Measurements from ENCODE around the gene FOSL2.

The FOSL2 gene

GRCh38 chr2:28356095-28356911 lies 36.4 kb upstream of the FOSL2 start:
- in situ Hi-C loops (cut with HindIII; ENCODE audit: low sequenced_read_pairs) = no loop called here

DNA sequence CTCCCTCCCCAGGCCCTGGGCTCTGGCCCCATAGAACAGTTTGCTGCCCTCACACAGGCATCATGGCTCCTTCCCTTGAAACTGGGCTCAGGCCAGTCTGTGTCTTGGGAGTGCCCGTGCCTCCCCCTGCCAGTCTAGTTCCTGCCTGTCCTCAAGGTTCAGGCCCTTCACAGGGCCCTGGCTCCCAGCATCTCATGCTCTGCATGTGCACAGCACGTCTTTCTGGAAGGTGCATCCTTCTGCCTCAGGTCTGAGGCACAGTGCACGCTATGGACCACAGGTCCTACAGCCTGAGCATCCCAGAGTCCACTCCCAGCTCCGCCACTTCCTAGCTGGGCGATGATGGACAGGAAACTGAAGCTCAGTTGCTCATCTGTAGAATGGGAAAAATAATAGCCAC lies 35.6 kb upstream of the FOSL2 start:
- in situ Hi-C loops (cut with HindIII; ENCODE audit: low sequenced_read_pairs) = no loop called here

DNA sequence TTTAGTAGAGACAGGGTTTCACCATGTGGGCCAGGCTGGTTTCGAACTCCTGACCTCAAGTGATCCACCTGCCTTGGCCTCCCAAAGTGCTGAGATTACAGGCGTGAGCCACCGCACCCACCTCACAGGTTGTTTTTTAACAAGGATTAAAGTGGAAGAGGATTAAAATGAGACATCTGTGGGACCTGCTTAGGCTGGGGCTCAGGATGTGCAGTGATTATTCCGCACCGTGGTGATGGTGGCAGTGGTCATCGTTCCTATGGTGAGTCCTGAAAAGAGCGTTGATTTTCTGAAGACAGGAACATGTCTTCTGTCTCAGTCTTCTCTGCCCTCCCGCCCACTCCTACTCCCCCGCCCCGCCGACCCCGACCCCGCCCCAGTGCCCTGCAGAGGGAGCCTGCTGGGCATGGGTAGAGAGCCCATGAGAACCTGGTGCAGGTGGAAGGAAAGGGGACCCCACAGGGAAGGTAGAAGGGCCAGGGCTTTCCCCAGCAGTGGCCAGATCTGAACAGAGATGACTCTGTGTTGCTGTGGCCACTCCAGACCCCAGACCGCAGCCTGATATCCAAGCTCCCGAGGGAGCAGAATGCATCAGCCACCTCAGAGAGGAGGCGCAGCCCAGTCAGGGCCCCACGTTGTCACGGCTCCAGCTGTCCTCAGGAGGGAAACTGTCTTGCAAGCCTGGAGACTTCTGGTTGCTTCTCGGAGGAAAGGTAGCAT lies 34.5 kb upstream of the FOSL2 start:
- in situ Hi-C loops (cut with HindIII; ENCODE audit: low sequenced_read_pairs) = no loop called here

GRCh38 chr2:28358668-28359201 lies 33.9 kb upstream of the FOSL2 start:
- in situ Hi-C loops (cut with HindIII; ENCODE audit: low sequenced_read_pairs) = no loop called here

DNA sequence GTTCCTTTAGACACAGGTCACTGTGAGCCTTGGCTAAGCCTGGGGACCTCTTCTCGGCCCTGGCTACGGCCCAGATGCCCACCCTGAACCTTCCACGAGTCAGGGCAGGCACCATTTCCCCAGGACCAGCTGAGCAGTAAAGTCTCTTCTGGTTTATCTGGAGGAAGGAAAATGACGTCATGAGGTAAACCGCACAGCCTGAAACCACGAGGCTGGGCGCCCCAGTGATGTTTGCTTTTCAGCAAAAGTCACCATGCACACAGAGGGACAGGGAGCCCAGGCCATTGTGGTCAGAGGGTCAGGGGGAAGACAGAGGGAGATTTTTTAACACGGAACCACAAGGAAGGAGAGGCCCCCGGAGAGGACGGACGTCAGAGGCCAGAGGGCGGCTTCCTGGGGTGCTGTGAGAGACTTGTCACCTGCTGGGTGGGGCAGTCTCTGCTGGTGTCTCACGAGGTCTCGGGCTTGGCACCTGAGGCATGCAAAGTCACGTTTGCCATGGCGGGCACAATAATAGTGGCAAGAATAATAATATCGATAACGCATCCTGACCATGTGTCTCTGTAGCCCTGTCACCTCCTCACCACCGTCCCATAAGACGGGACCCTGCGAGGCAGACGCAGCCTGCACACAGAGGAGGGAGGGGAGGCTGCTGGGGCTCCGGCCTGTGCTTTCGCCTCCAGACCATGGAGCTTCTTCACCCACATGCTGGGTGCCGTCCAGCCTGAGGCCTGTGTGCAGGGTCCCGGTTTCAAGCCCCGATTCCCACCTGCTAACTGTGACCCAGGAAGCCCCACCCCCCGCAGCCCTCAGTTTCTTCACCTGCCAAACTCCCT lies 33.2 kb upstream of the FOSL2 start:
- in situ Hi-C loops (cut with HindIII; ENCODE audit: low sequenced_read_pairs) = loop anchor here (5.0 kb wide), 1 partner anchor 68 kb away; no protein-coding TSS in a partner anchor

GRCh38 chr2:28360058-28360717 lies 32.5 kb upstream of the FOSL2 start:
- in situ Hi-C loops (cut with HindIII; ENCODE audit: low sequenced_read_pairs) = loop anchor here (5.0 kb wide), 1 partner anchor 67 kb away; no protein-coding TSS in a partner anchor

DNA sequence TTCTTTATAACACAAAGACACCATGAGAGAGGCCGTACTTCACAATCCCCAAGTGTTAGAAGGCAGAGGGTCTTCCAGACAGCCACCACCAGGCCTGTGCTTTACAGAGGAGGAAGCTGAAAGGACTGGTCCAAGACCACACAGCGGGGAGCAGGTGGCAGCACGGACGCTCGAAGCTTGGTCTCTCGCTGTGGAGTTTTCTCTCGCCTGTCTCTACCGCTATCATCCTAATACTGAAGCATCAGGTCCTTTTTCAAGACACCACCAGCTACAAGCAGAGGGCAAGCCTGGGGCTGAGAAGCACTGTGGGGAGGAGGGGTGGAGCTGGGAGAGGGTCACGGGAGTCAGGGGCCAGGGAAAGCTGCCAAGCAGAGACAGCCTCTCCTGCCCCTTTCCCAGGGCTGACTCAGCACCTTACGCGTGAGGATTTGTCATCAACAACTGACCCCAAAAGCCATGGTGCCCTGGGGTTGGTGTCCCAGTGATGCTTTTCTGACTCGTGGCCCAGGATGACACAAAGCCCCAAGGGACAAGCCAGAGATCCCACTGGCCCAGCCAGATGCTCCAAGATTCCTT lies 31.9 kb upstream of the FOSL2 start:
- in situ Hi-C loops (cut with HindIII; ENCODE audit: low sequenced_read_pairs) = loop anchor here (5.0 kb wide), 1 partner anchor 66 kb away; no protein-coding TSS in a partner anchor

- in situ Hi-C loops (cut with HindIII; ENCODE audit: low sequenced_read_pairs) = loop anchor here (5.0 kb wide), 1 partner anchor 65 kb away; no protein-coding TSS in a partner anchor
These were observed 30.5 kb upstream of the FOSL2 start for GRCh38 chr2:28361991-28362710.

DNA sequence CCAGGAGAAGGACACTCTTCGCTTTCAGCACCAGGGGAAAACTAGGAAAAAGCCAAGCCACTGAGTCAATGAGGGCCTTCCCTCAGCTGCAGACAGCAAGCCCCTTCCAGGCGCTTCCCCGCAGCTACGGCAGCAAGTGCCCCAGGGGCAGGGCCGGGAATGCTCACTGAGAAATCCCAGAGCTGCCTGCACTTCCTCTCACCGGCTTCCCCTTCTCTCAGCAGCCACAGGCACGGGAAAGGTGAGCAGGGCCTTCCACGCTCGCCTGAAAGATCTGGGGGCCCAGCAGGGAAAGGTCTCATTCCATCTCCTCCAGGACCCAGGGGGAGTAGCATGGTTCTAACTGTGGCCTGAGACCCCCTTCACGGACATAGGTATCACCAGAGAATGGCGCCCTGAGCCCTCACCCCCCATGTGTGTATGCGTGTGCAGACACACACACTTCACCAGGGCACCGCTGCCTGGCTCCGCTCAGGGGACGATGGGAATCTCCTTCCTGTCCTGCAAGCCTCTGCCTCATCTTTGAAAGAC lies 29.6 kb upstream of the FOSL2 start:
- in situ Hi-C loops (cut with HindIII; ENCODE audit: low sequenced_read_pairs) = loop anchor here (5.0 kb wide), 1 partner anchor 64 kb away; no protein-coding TSS in a partner anchor

DNA sequence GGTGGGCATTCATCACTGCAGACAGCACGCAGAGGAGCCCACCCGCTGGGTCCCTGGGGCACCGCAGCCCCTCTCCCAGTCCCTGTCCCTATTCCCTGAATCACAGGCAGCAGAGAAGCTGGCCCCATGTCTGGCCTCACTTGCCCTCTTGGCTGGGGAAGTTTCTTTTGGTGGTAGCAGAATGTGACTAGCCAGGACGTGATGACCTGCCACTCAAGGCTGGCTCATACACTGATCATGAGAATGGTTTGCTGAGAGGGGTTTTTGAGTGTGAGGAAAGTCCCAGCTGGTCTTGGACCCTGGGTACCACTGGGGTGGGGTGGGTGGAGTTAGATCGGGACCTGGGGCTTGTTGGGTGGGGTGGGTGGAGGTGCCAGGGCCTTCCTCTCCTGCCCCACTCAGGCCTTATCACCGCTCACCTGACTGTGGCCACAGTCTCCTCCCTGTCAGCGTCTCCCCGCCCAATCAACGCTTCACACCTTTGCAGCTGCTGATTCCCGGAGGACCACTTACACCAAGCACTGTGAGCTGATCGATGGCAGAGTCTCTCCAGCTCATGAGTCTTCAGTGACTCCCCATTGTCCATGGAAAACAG lies 28.9 kb upstream of the FOSL2 start:
- in situ Hi-C loops (cut with HindIII; ENCODE audit: low sequenced_read_pairs) = loop anchor here (5.0 kb wide), 1 partner anchor 64 kb away; no protein-coding TSS in a partner anchor

DNA sequence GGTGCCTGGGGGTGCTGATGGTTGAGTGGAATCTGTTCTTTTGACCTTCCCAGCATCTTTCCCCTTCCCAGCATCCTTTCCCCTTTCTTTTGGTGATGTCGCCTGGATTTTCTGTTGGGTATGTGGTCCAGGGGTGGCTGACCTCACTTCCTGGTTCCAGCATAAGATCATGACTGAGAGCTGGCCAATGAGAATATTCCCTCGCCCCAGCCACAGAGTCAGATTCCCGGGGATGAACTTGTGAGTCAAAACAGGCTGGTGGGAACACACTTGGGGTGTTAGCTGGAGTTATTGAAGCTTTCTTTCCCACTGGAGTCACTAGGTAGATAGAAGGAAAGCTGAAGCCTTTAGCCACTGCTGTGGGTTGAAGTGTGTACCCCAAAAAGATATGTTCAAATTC lies 28.0 kb upstream of the FOSL2 start:
- in situ Hi-C loops (cut with HindIII; ENCODE audit: low sequenced_read_pairs) = loop anchor here (5.0 kb wide), 1 partner anchor 63 kb away; no protein-coding TSS in a partner anchor

GRCh38 chr2:28365158-28365557 lies 27.5 kb upstream of the FOSL2 start:
- in situ Hi-C loops (cut with HindIII; ENCODE audit: low sequenced_read_pairs) = no loop called here

GRCh38 chr2:28366149-28366495 lies 26.5 kb upstream of the FOSL2 start:
- in situ Hi-C loops (cut with HindIII; ENCODE audit: low sequenced_read_pairs) = no loop called here

DNA sequence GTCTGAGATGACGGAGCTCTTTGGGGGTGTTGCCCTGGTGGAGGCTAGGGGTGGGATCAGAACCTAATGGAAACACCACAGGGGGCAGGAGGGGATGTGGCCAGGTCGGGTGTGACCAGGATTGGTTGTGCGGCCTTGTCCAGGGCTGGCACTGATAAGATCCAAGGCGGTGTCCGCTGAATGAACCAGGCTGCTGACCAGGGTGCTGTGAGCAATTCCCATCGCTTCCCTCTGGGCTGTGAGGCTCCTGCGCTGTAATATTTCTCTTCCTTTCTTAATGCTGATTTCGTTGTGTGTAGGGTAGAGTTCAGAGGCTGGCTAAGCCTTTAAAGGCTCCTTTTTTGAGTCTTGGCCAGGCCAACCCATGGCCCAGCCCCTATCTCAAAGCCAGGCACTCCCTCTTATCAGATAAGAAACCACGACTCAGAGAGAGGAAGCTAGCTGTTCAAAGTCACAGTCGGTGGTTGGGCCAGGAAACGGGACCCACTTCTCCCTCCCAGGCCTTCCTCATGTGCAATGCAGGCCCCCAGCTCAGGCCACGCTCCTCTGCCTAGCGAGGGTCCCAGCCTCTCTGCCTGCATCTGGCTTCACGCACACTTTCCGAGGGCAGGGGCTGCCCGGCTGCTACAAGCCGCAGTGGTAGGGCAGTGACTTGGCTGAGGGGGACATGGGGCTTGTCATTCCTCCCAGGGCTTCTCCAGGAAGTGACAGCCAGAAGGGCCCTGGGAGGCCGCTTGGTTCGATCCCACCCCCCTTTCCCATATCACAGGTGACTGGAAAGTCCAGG lies 26.0 kb upstream of the FOSL2 start:
- in situ Hi-C loops (cut with HindIII; ENCODE audit: low sequenced_read_pairs) = no loop called here

GRCh38 chr2:28367667-28368356 lies 24.8 kb upstream of the FOSL2 start:
- in situ Hi-C loops (cut with HindIII; ENCODE audit: low sequenced_read_pairs) = no loop called here

GRCh38 chr2:28368357-28368798 lies 24.3 kb upstream of the FOSL2 start:
- in situ Hi-C loops (cut with HindIII; ENCODE audit: low sequenced_read_pairs) = no loop called here

GRCh38 chr2:28369358-28369757 lies 23.3 kb upstream of the FOSL2 start:
- in situ Hi-C loops (cut with HindIII; ENCODE audit: low sequenced_read_pairs) = no loop called here

Data from endothelial cell of hepatic sinusoid (primary cell).